ENCODE data around the gene BCAR3. TPM values are rescaled to one million over a fixed set of nuclear protein-coding genes. Genes with fewer than 3 reads are reported as not detected.

BCAR3 gene
- total and polyA plus RNA-seq, 2 experiments from 2014 or later = 22.6 to 23.7 TPM

DNA sequence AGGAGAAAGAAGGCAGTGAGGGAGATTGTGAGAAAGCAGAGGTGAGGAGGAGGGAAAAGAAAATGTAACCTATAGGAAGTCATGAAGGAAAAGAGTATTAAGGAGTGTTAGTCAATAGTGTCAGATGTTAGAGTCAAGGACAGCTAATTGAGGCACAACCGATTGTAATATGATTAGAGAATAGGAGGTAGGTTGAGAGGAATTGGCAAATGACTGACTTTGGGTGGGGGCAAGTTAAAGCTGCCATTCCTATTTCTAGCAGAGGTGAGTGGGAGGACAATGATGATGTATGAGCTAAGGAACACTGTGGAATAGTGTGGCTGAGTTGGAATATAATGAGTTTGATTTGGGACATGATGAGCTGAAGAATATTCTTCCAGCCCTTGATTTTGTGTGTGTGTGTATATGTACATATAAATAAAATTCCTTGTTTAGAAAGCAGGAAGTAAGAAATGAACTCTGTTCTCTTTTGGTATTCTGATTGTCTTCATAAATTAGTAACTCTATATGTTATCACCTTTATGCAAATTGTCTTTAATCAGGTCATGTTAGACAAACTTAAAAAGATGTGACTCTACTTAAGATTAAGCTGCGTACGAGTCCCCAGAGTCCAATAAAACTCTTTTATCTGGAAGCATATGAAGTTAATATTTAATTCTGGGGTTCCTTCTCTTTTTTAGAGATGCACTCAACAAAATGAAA, 135.3 kb downstream of the BCAR3 start:
- no peaks in the 10 kb centered on the region for H3K79me2 ChIP-seq
- no peaks in the 10 kb centered on the region for H4K20me1 ChIP-seq (ENCODE audit: insufficient read depth, poor library complexity, severe bottlenecking)
- no peak overlapping the region for H3K4me2 ChIP-seq
- H3K36me3 ChIP-seq (replicated peaks; ENCODE audit: insufficient read depth, low read depth) = no peaks in the 10 kb centered on the region
- no peak for TF ChIP-seq EZH2 (IDR thresholded peaks at IDR 0.05; ENCODE audit: borderline replicate concordance)
- TF ChIP-seq, protein P1, sequence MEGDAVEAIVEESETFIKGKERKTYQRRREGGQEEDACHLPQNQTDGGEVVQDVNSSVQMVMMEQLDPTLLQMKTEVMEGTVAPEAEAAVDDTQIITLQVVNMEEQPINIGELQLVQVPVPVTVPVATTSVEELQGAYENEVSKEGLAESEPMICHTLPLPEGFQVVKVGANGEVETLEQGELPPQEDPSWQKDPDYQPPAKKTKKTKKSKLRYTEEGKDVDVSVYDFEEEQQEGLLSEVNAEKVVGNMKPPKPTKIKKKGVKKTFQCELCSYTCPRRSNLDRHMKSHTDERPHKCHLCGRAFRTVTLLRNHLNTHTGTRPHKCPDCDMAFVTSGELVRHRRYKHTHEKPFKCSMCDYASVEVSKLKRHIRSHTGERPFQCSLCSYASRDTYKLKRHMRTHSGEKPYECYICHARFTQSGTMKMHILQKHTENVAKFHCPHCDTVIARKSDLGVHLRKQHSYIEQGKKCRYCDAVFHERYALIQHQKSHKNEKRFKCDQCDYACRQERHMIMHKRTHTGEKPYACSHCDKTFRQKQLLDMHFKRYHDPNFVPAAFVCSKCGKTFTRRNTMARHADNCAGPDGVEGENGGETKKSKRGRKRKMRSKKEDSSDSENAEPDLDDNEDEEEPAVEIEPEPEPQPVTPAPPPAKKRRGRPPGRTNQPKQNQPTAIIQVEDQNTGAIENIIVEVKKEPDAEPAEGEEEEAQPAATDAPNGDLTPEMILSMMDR (IDR thresholded peaks at IDR 0.05; ENCODE audit: poor library complexity) = no peak
- TF ChIP-seq EZH2phosphoT487 (IDR thresholded peaks at IDR 0.05; ENCODE audit: low read depth, severe bottlenecking, unreplicated experiment) = no peak
- no peaks in the 10 kb centered on the region for H3K9me2 ChIP-seq (replicated peaks; ENCODE audit: insufficient read depth)
- H3K4me1 ChIP-seq (ENCODE audit: insufficient read depth) = peaks cover 4% of the 10 kb centered on the region
- no peak overlapping the region for H3K27ac ChIP-seq
- no peaks in the 10 kb centered on the region for H3K9me3 ChIP-seq (ENCODE audit: low read depth)
- DNase-seq (ENCODE audit: low spot score) = no peak
- H2AFZ ChIP-seq = no peak overlapping the region
- no peaks in the 10 kb centered on the region for H3K27me3 ChIP-seq
- no peak overlapping the region for H3K4me3 ChIP-seq
- 76% methylated on average over 3 of the region's 3 CpGs for WGBS (ENCODE audit: low lambda C conversion rate, missing lambda C conversion rate)

DNA sequence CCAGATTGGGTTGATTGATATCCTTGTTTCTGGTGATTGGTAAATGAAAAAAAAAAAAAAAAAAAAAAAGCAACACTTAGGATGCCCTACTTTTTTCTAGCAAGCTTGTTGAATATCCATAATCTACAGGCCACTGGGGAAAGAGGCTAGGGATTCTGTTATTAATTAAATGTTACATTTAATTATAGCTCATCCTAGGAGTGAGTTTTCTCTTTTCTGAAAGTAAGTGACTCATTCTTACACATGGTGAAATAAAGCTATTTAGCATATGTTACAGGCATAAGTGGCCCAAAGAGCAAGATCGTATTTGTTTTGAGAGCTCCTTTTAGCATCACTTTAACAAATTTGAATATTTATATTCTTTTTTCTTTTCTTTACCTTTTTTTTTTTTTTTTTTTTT, 139.2 kb downstream of the BCAR3 start:
- H3K36me3 ChIP-seq (replicated peaks; ENCODE audit: insufficient read depth, low read depth) = no peaks in the 10 kb centered on the region
- TF ChIP-seq, protein P1 (IDR thresholded peaks at IDR 0.05; ENCODE audit: poor library complexity) = no peak
- TF ChIP-seq EZH2phosphoT487 (IDR thresholded peaks at IDR 0.05; ENCODE audit: low read depth, severe bottlenecking, unreplicated experiment) = no peak
- H3K4me3 ChIP-seq = no peak overlapping the region
- H4K20me1 ChIP-seq (ENCODE audit: insufficient read depth, poor library complexity, severe bottlenecking) = no peaks in the 10 kb centered on the region
- H2AFZ ChIP-seq = no peak overlapping the region
- no peaks in the 10 kb centered on the region for H3K27me3 ChIP-seq
- no peaks in the 10 kb centered on the region for H3K9me2 ChIP-seq (replicated peaks; ENCODE audit: insufficient read depth)
- H3K4me1 ChIP-seq (ENCODE audit: insufficient read depth) = peaks cover 4% of the 10 kb centered on the region
- WGBS (ENCODE audit: low lambda C conversion rate, missing lambda C conversion rate) = 97% methylated on average over 1 of the region's 1 CpG
- DNase-seq (ENCODE audit: low spot score) = no peak
- no peaks in the 10 kb centered on the region for H3K79me2 ChIP-seq
- H3K27ac ChIP-seq = no peak overlapping the region
- H3K9me3 ChIP-seq (ENCODE audit: low read depth) = no peaks in the 10 kb centered on the region
- no peak overlapping the region for H3K4me2 ChIP-seq

DNA sequence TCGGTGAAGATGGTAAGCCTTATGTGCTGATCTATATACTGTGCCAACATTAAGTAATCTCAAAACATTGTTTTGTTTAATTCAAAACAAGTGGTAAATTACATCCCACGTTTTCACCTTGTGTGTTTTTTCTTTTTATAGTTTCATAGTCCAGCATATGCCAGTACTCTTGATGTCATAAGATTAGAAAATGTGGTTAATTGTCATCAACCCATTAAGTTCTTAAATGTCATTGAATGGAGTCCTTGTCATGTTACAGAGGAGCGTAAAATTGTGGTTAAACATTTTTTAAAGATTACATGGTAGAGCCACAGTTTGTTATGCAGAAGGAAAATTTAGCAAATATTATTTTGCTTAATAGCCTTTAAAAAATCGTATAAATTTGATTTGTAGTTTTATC, 140.6 kb downstream of the BCAR3 start:
- Histone ChIP-seq H3K9me3 (ENCODE audit: low read depth) (no peaks in the 10 kb centered on the region), H3K36me3 (replicated peaks; ENCODE audit: insufficient read depth, low read depth) (no peaks in the 10 kb centered on the region), H4K20me1 (ENCODE audit: insufficient read depth, poor library complexity, severe bottlenecking) (no peaks in the 10 kb centered on the region), H3K27me3 (no peaks in the 10 kb centered on the region), H3K4me2 (no peak overlapping the region), H3K4me3 (no peak overlapping the region), H2AFZ (no peak overlapping the region), H3K4me1 (ENCODE audit: insufficient read depth) (peaks cover 2% of the 10 kb centered on the region), H3K27ac (no peak overlapping the region), H3K79me2 (no peaks in the 10 kb centered on the region), H3K9me2 (replicated peaks; ENCODE audit: insufficient read depth) (no peaks in the 10 kb centered on the region)
- TF ChIP-seq, protein P1 (IDR thresholded peaks at IDR 0.05; ENCODE audit: poor library complexity) = no peak
- TF ChIP-seq EZH2phosphoT487 (IDR thresholded peaks at IDR 0.05; ENCODE audit: low read depth, severe bottlenecking, unreplicated experiment) (no peak), EZH2 (IDR thresholded peaks at IDR 0.05; ENCODE audit: borderline replicate concordance) (no peak)
- WGBS (ENCODE audit: low lambda C conversion rate, missing lambda C conversion rate) = 87% methylated on average over 4 of the region's 4 CpGs
- DNase-seq (ENCODE audit: low spot score) = no peak
